Lung microvascular endothelial cell (primary cell): ENCODE measurements around the gene TRIM24. TPM values are rescaled to one million over a fixed set of nuclear protein-coding genes. Genes with fewer than 3 reads are reported as not detected.

Source experiments
- DNase-seq, 2 donors: peaks; one replicate each; pipeline versions ENCODE4 v3.0.0 to v3.0.0-alpha.2; 2010; ENCODE audit warnings: low read depth in 2 of 2
- total RNA-seq: library from RNA; depleted of rRNA; stranded (reverse); fragments of >200 nt; gene quantifications from 2 replicates; pipeline ENCODE4 v1.2.1, GENCODE V29; 2014

TRIM24 gene
- total RNA-seq, 1 donor from 2014 or later: 12.5 TPM

DNA sequence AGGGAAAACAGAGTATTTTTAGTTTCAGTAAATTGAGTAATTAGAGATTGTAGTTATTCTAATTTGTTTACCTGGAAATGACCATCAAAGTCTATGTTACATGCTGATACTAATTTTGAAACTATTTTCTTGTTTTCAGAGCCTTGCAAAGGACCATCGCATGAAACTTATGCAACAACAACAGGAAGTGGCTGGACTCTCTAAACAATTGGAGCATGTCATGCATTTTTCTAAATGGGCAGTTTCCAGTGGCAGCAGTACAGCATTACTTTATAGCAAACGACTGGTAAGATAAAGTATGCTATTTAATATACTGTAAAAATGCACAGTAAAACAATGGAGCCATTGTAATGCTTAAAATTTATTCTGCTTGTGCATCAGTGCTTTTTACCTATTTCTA, 78.5 kb downstream of the TRIM24 start:
- peak; percentile 58 to 63 for DNase-seq

DNA sequence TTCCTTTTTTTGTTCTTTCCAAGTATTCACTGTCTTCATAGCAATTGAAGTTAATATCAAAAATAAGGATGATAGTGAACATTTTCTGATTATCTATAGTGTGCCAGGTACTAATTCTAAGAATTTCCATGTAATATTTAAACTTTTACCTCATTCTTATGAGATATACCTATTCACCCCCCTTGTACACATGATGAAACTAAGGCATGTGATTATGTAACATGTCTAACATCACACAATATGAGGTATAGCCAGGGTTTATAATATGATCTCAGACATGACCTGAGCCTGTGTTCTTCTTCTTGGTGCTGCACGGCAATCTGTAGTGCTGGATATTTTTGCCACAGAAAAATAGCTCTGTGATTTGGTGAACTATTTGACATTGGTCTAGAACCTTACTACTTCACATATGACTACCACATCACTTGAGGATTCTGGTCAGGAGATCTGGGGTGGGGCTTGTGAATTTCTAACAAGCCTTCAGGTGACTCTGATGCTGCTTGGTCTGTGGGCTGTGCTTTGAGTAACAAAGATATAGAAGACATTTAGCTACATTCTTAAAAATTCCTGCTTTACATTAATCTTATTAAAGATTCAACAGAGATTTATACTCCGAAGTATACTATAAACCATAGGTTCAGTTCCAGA, 79.1 kb downstream of the TRIM24 start:
- DNase-seq: no peak

DNA sequence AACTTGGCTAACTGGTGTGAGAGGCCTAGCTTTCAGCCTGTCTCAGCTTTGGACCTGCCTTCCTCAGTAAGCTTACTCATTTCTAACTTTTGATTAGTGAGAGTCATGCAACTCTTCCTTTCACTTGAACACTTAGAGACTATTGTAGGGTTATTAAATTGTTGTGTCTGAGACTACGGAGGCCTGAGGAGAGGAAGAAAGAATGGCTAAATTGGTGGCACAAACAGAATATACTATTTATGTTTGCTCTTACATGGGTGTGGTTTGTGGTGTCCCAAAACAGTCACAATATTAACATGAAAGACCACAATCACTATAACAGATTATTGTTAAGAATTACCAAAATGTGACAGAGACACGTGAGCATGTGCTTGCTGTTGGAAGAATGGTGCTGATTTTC, 82.1 kb downstream of the TRIM24 start:
- DNase-seq: no peak

DNA sequence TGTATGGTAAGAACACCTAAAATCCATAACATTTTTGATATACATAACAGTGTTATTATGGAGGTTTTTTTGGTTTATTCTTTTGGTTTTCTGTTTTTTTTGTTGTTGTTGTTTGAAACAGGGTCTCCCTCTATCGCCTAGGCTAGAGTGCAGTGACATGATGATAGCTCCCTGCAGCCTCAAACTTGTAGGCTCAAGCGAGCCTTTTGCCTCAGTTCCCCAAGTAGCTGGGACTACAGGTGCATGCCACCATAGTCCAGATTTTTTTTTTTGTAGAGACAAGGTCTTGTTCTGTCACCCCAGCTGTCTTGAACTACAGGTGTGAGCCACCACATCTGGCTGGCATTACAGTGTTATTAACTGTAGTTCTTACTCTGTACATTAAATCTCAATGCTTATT, 83.7 kb downstream of the TRIM24 start:
- no peak for DNase-seq

DNA sequence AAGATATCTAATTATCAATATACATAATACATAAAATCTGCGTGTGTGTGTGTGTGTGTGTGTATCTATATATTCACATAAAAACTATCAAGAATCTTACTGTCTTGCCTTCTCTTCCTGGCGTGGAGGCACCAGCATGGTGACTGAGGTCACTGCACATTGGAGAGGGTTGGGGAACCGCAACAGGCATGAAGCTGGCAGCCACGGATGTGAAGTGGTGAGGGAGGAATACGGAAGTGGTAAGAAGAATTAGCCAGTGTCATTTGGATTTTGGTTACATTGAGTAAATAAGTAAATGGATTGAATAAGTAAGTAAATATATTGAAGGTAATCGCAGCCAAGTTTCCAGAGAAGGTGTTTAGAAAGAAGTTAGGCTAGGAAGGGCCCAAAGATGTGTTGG, 85.1 kb downstream of the TRIM24 start:
- no peak for DNase-seq

DNA sequence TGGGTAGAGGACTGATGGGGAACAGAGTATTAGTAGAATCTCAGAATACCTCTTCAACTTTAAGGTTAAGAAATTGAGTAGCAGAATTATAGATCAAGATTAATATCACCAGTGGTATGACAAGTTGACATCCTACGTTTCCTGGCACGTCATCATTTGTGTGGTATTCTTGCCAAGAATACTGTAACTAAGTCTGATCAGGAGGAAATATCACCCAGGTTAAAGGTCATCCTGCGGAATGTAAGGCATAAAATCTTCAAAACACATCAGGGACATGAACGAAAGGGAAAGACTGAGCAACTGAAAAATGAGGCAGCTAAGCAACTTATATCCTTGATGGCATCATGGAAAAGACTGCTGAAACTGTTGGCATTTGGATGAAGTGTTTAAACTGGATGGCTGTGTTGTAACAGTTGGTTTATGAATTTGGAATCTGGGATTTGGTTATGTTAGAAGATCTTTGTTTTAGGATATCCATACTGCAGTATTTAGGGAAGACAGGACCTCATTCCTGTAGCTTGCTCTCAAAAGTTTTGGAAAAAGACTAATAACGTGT, 86.1 kb downstream of the TRIM24 start:
- DNase-seq: peak; percentile 81 to 95

DNA sequence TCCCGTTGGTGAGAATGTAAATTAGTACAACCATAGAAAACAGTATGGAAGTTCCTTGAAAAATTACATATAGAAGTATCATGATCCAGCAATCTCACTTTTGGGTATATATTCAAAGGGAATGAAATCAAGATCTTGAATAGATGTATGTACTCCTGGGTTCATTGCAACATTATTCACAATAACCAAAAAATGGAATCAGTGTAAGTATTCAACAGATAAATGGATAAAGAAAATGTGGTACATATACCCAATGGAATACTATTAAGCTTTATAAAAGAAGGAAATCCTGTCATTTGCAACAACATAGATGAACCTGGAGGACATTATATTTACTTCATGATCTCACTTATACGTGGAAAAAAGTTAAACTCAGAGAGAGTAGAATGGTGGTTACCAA, 86.8 kb downstream of the TRIM24 start:
- no peak for DNase-seq

DNA sequence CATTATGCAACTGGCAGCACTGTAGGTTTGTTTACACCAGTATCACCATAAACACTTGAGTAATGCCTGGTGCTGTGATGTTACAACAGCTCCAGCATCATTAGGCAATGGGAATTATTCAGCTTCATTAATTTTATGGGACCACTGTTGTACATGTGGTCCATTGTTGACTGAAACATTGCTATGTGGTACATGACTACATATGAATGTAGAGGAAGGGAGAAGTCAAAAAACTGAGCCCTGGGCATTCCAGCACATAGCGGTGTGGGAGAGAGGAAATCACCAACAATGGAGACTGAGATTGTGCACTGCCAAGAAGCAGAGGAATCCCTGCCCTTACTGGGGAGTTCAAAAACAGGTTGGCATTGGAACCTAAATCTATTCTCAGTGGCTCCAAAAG, 89.0 kb downstream of the TRIM24 start:
- peak; percentile 68 to 96 for DNase-seq

DNA sequence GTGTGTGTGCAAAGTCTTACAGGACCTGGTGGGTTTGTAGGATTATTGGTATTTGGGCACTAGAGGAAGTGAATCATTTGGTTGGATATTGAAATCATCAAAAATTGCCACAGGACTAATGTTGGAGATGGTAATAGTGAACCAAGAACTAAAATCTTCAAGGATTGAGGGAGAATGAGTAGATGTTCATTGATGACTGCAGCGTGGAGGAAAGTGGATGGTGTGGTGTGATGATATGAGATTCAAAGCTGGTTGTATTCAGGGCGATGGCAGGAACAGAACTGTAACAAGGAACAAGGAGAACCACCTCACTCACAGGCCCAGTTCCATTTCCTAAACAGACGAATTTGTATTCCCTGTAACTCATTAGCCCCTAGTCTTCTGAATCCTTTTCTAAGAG, 90.3 kb downstream of the TRIM24 start:
- no peak for DNase-seq

DNA sequence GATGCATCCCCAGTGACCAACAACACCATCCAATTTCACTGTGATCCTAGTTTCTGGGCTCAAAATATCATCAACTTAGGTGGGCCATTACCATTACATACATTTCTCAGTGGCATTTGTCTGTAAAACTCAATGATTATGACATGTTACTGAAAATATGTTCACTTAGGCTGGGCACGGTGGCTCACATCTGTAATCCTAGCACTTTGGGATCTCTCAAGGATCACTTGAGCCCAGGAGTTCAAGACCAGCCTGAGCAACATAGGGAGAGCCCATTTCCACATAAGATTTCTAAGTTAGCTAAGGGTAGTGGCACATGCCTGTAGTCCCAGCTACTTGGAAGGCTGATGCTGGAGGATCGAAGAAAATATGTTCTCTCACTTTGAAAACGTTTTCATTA, 91.0 kb downstream of the TRIM24 start:
- DNase-seq: no peak

DNA sequence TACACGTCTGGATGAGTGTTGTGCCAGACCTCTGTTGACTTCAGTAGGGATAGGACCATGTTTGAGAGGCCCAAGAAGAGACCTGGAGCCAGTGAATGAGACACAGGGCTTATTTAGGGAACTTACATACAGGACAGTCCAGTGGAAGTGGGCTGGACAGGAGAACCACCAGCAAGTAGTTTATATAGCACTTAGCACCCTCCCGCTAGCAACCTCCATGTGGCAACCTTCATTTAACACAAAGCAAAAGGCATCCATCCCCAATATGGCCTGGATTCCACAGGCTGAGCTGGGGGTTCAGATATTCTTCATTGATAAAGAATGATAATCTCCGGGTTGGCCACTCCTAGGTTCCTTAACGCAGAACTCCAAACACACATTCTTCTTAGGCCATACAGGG, 93.7 kb downstream of the TRIM24 start:
- DNase-seq: no peak

DNA sequence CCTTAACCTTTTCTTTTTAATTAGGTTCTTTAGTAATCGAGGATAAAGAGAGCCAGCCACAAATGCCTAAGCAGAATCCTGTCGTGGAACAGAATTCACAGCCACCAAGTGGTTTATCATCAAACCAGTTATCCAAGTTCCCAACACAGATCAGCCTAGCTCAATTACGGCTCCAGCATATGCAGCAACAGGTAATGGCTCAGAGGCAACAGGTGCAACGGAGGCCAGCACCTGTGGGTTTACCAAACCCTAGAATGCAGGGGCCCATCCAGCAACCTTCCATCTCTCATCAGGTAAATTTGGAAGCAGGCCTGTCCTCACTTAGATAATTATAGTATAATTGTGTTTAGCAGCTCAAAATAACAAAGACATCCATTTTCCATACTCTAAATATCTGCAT, 94.6 kb downstream of the TRIM24 start:
- DNase-seq: no peak

DNA sequence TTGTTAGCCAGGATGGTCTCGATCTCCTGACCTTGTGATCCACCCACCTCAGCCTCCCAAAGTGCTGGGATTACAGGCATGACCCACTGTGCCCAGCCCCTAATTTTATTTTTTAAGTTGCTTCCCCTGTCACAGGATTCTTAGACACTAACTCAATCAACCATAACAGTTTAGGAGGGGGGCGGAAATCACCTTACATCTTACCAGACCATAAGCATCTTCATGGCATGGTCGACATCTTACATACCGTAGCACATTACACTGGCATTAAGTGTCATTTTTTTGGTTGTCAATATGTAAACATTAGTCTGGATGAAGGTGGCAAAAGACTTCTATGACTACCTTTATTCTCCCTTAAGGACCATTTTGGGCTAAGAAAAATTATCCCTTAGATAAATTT, 95.6 kb downstream of the TRIM24 start:
- DNase-seq: no peak

DNA sequence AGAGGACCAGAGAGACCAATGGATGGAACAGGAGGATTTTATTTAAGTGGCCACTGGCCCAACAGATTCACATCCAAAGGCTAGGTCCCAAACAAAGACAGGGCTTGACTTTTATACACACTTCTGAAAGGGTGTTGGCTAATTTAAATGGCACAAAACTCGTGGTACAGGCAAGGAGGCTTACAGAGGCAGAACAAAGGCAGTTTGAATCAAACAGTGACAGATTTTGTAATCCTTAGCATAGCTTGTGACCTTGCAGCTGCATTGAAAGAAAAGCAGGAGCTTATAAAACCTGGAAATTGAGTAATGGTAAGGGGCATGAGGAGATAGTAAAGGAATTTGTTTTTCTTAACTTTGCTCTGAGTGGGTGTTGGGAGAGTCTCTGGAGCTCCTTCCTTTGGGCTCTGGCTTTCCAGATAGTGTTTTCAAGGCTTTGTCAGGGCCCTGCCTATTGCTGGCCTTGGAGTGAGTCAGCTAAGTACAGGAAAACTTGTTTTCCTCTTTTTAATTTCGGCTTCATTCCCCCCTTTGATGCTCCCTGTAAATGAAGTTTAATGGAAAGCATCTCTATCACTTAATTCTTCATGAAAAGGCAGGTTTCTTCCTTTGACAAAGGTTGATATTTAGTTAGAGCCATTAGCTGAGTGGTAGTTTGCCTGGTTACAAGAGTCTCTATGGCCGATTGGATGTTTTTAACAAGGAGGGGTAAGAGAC, 96.9 kb downstream of the TRIM24 start:
- peak; percentile 12 to 20 for DNase-seq

DNA sequence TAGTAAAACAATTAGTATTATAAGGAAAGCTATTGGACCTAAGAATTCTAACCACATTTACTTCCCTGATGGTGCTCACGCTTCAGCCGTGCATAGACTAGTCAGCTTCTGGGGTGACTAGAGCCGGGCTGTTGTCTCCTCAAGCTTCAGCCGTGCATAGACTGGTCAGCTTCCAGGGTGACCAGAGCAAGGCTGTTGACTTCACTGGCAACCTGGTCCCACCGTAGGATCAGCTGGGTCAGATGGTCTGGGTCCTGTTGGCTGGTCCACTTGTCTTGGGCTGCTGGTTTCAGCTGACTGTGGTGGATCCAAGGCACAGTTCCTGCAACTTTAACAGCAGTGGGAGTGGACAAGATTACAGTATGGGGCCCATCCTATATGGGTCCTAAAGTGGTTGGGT, 99.4 kb downstream of the TRIM24 start:
- DNase-seq: no peak

DNA sequence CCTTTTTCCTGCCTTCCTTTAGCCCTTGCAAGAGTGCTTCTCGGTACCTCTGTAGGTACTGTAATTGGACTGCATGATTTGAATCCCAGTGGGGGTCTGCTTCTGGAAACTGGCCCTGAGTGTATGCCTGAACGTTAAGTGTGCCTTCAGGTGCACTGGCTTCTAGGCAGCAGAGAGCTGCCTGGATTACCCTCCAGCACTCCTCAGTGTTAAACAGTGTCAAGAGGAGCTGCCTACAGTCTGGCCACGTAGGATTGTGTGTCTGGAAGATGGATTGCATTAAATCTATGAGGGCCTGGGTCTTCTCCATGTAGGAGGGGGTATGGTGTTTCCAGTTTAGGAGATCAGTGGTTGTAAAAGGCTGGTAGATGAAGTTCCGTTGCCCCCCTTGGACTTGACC, 103.7 kb downstream of the TRIM24 start:
- no peak for DNase-seq

DNA sequence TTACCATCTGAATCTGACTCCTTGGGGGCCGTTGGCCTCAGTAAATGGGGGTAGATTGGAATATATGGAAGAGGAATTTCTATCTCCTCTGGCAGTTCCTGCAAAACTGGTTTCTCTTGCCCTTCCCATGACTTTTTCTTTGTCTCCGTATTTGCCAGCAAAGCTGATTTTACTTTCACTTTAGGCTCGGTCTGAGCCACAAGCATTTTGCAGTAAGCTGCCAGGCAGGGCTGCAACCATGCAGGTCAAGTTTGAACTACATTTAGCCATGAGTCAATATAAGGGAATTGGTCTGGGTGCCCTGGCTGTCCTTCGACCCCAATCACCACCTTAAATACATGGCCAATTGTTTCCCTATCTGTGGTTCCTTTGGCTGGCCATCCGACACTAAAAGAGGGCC, 104.3 kb downstream of the TRIM24 start:
- peak; percentile 27 to 43 for DNase-seq

DNA sequence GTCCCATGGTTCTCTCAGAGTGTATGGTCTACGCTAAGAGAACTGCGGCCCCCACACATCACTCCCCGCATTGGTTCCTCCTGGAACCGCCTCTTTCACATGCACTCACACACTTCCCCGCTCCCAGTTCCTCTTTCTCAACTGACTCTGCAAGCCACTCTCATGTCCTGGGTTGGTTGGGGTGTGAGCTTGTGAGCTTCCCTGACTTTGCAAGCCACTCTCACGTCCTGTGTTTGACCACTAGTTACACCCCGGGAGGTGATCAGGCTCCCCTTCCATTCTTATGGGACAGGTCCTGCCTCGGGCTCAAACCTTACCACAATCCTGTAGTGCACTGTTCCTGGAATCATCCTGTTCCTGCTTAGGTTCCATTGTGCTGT, 105.0 kb downstream of the TRIM24 start:
- no peak for DNase-seq

DNA sequence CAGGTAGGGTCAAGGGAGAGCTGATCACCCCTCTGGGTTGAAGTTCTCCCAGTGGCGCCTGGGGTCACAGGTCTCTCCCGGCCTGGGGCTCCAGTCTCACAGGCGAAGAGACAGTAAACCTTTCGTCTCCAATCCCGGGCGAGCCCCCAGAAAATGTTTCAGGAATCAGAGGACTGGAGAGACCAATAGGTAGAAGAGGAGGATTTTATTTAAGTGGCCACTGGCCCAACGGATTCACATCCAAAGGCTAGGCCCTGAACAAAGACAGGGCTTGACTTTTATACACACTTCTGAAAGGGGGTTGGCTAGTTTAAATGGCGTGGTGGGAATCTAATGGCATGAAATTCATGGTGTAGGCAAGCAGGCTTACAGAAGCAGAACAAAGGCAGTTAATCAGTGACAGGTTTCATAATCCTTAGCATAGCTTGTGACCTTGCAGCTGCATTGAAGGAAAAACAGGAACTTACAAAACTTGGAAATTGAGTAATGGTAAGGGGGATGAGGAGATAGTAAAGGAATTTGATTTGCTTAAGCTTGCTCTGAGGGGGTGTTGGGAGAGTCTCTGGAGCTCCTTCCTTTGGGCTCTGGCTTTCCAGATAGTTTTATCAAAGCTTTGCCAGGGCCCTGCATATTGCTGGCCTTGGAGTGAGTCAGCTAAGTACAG, 105.5 kb downstream of the TRIM24 start:
- DNase-seq: peak; percentile 33 to 45

DNA sequence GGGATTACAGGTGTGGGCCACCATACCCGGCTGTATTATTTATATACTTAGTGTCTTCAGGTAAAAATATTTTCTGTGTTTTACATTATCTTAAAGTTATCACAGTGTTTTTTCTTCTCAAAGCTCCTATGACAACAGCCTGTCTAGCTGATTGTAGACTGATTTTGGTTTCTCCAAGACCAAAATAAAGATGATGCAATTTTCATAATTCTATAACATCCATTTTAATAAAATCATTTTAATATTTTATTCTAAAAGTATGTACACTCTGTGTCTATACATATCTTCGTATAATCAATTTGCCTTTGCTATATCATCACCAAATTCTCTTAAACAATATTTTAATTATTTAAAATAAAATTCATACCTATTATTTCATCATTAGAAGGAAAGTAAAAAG, 108.6 kb downstream of the TRIM24 start:
- no peak for DNase-seq

DNA sequence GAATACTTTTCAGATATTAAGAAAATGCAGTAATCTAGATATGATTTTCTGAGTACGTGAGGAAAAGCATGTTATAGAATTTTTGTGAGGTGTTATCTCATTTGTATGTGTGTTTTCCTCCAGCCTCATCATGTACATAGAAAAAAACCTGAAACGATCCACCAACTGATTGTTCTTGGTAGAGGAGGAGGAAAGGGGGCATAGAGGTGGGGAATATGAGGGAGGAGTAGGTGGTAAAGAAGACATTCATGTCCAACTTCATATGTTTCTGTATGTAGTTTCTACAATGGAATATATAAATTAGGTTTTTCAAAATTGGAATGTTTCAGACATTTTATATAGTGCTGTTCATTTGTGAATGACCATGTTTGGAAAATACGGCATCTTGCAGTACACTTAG, 109.4 kb downstream of the TRIM24 start:
- no peak for DNase-seq

DNA sequence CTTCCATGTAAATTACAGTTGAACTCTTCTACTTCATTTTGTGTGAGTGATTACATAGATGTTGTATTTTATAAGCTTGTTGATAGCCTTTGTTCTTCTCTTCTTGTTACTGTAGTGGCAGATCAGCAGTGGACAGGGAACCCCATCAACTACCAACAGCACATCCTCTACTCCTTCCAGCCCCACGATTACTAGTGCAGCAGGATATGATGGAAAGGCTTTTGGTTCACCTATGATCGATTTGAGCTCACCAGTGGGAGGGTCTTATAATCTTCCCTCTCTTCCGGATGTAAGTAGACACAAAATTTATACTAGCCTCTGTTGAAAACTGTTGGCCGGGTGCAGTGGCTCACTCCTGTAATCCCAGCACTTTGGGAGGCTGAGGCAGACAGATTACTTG, 110.7 kb downstream of the TRIM24 start:
- DNase-seq: no peak

DNA sequence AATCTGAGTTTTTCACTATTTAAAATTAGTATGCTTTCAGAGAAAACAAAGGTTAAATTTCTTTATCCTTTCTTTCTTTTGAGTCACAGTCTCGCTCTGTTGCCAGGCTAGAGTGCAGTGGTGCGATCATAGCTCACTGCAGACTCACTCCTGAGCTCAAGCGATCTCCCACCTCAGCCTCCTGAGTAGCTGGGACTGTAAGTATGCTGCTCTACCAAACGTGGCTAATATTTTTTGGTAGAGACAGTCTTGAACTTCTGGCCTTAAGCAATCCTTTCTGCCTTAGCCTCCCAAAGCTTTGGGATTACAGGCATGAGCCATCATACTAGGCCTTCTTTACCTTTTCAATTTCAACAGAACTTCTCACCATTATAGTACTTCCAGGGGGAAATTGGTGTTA, 113.7 kb downstream of the TRIM24 start:
- no peak for DNase-seq
